ENCODE results near the gene RPS6KA3. TPM values are rescaled to one million over a fixed set of nuclear protein-coding genes. Genes with fewer than 3 reads are reported as not detected.
"Not testable (repeated sequence)": the region's sequence is repeated elsewhere in the genome, so short reads cannot be mapped to it uniquely, and the experiment has no call there.

The RPS6KA3 gene
- total RNA-seq, 1 donor from 2014 or later, result 50.9 TPM

GRCh38 chrX:20127440-20127839 lies 139.3 kb downstream of the RPS6KA3 start:
- TF ChIP-seq, protein P1, sequence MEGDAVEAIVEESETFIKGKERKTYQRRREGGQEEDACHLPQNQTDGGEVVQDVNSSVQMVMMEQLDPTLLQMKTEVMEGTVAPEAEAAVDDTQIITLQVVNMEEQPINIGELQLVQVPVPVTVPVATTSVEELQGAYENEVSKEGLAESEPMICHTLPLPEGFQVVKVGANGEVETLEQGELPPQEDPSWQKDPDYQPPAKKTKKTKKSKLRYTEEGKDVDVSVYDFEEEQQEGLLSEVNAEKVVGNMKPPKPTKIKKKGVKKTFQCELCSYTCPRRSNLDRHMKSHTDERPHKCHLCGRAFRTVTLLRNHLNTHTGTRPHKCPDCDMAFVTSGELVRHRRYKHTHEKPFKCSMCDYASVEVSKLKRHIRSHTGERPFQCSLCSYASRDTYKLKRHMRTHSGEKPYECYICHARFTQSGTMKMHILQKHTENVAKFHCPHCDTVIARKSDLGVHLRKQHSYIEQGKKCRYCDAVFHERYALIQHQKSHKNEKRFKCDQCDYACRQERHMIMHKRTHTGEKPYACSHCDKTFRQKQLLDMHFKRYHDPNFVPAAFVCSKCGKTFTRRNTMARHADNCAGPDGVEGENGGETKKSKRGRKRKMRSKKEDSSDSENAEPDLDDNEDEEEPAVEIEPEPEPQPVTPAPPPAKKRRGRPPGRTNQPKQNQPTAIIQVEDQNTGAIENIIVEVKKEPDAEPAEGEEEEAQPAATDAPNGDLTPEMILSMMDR (IDR thresholded peaks at IDR 0.05; ENCODE audit: unreplicated experiment), result peak; percentile 14
- not testable (repeated sequence) for H3K27ac Mint-ChIP-seq (ENCODE audit: unreplicated experiment); DNase-seq (ENCODE audit: low spot score); H3K27me3 Mint-ChIP-seq (ENCODE audit: unreplicated experiment); H3K36me3 Mint-ChIP-seq (ENCODE audit: low read depth, unreplicated experiment); H3K4me3 Mint-ChIP-seq (ENCODE audit: unreplicated experiment); H3K9me3 Mint-ChIP-seq (ENCODE audit: unreplicated experiment); H3K4me1 Mint-ChIP-seq (ENCODE audit: unreplicated experiment)

- H3K4me3 Mint-ChIP-seq (ENCODE audit: unreplicated experiment); H3K9me3 Mint-ChIP-seq (ENCODE audit: unreplicated experiment); H3K27ac Mint-ChIP-seq (ENCODE audit: unreplicated experiment); DNase-seq (ENCODE audit: low spot score); H3K36me3 Mint-ChIP-seq (ENCODE audit: low read depth, unreplicated experiment); H3K27me3 Mint-ChIP-seq (ENCODE audit: unreplicated experiment); H3K4me1 Mint-ChIP-seq (ENCODE audit: unreplicated experiment): not testable (repeated sequence)
- TF ChIP-seq, protein P1 (IDR thresholded peaks at IDR 0.05; ENCODE audit: unreplicated experiment), result peak; percentile 6
Measured at GRCh38 chrX:20126833-20127232, 139.9 kb downstream of the RPS6KA3 start.

GRCh38 chrX:20124964-20125363 lies 141.7 kb downstream of the RPS6KA3 start:
- TF ChIP-seq, protein P1 (IDR thresholded peaks at IDR 0.05; ENCODE audit: unreplicated experiment), result no peak
- H3K27ac Mint-ChIP-seq (ENCODE audit: unreplicated experiment), result no peak overlapping the region
- H3K4me1 Mint-ChIP-seq (ENCODE audit: unreplicated experiment), result no peaks in the 10 kb centered on the region
- H3K36me3 Mint-ChIP-seq (ENCODE audit: low read depth, unreplicated experiment), result no peaks in the 10 kb centered on the region
- H3K9me3 Mint-ChIP-seq (ENCODE audit: unreplicated experiment), result no peaks in the 10 kb centered on the region
- no peak for DNase-seq (ENCODE audit: low spot score)
- no peaks in the 10 kb centered on the region for H3K27me3 Mint-ChIP-seq (ENCODE audit: unreplicated experiment)
- H3K4me3 Mint-ChIP-seq (ENCODE audit: unreplicated experiment), result no peak overlapping the region

DNA sequence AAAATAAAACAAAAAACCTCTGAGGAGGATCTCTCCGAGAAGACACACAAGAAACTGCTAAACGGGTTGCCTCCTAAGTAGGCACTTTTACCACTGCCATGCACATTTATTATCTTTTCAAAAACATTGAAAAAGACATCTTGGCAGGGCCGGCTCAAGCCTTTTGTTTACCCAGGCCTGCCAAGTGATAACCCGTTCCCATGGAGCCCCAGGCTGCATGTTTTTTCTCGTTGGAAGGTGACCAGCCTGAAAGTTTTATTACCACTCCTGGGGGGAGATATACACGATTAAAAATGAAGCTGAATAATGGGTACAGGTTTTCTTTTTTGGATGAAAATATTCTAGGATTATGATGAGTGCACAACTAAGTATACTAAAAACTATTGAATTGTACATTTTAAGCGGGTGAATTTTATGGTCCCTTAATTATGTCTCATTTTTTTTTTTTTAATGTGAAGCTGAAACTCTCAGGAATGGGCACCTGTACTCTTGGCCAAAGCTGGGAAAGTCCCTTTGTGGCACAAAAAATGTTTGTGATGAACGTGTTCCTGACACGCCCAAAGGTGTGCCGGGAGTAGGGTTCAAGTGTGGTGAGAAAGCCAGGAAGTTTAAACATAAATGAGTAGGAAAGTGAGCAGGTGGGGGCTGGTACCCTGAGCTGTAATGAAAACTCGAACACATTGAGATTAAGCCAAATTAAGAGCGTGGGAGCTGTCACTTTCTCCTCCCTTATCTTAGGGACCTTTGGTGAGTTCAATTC lies 148.5 kb downstream of the RPS6KA3 start:
- TF ChIP-seq, protein P1 (IDR thresholded peaks at IDR 0.05; ENCODE audit: unreplicated experiment), result no peak
- Mint-ChIP-seq H3K27ac (ENCODE audit: unreplicated experiment) (no peak overlapping the region), H3K27me3 (ENCODE audit: unreplicated experiment) (peaks cover 5% of the 10 kb centered on the region), H3K4me3 (ENCODE audit: unreplicated experiment) (no peak overlapping the region), H3K36me3 (ENCODE audit: low read depth, unreplicated experiment) (no peaks in the 10 kb centered on the region), H3K9me3 (ENCODE audit: unreplicated experiment) (no peaks in the 10 kb centered on the region), H3K4me1 (ENCODE audit: unreplicated experiment) (no peaks in the 10 kb centered on the region)
- no peak for DNase-seq (ENCODE audit: low spot score)

DNA sequence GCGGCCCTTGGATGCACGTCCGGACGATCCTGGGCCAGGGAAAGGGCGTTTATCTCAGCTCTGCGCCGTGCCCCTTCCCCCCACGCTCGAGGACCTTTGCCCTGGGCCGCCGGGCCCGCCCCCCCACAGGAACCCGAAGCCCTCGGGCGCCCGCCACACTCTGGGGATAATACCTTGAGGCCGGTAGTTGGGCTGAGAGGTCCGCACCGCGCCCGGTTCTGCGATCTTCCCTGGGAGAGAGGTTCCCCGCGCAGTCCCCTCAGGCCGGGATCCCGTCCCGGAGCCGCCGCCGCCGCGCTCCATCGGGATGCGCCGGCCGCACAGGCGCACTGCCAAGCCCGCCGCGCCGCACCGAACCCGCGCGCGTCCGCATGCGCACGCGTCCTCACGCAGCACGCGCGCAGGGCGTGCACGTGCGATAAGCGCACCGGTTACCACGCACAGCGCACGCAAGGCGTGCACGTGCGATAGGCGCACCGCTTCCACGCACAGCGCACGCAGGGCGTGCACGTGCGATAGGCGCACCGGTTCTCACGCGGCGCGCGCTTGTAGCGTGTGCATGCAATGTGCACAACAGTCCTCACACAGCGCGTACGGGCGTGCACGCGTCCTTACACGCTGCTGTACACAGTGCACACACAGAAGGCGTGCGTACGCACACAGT lies 150.0 kb downstream of the RPS6KA3 start, which contains the start of gene MAP7D2:
Gene MAP7D2, minus strand, starts transcription at position 331 of the 664 bp plus-strand sequence. Its CDS starts 28 bp downstream, at position 303.
- H3K4me1 Mint-ChIP-seq (ENCODE audit: unreplicated experiment), result no peaks in the 10 kb centered on the region
- H3K4me3 Mint-ChIP-seq (ENCODE audit: unreplicated experiment), result peak within 1 kb of the TSS; percentile 37
- no peaks in the 10 kb centered on the region for H3K36me3 Mint-ChIP-seq (ENCODE audit: low read depth, unreplicated experiment)
- no peaks in the 10 kb centered on the region for H3K9me3 Mint-ChIP-seq (ENCODE audit: unreplicated experiment)
- peak; percentile 11 for DNase-seq (ENCODE audit: low spot score)
- TF ChIP-seq, protein P1 (IDR thresholded peaks at IDR 0.05; ENCODE audit: unreplicated experiment), result no peak
- peaks cover 5% of the 10 kb centered on the region for H3K27me3 Mint-ChIP-seq (ENCODE audit: unreplicated experiment)
- no peak within 1 kb of the TSS for H3K27ac Mint-ChIP-seq (ENCODE audit: unreplicated experiment)
